Glomerular endothelial cell (primary cell): ENCODE data around the gene GATA6. TPM values are rescaled to one million over a fixed set of nuclear protein-coding genes. Genes with fewer than 3 reads are reported as not detected.
A peak's percentile ranks its signal among the peaks of the same experiment; 100 is the strongest.

ENCODE experiments used
- DNase-seq: peaks from one replicate; pipeline ENCODE4 v3.0.0-alpha.2; 2011; ENCODE audit warnings: low read depth, low spot score; ENCODE audit errors: extremely low read depth
- total RNA-seq: library from RNA; depleted of rRNA; stranded (reverse); fragments of >200 nt; gene quantifications from 2 replicates; pipeline ENCODE4 v1.2.3, GENCODE V29; 2015

GATA6 gene
- 7.0 and 18.1 TPM in 2 replicates for total RNA-seq

GRCh38 chr18:22169011-22169888 lies at the start of gene GATA6:
Gene GATA6 (plus strand): TSS chr18:22169589. CDS start chr18:22171145, 1,556 bp downstream.
- DNase-seq: no peak

DNA sequence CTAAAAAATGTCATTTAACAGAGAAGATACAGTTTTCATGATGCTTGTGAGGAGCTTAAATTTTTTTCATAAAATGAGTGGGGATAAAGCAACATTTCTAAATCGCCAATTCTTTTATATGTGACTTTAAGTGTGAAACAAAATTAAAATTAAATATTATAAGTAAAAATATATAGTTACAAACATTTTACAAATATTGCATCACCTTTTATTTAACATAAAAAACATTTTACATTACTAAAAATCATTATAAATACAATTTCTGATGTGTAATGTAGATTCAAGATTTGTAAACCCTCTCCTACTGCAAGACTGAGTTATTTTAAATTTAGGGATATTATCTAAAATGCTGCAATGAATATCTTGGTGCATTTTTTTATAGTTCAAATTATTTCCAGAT lies 44.4 kb upstream of the GATA6 start:
- no peak for DNase-seq

DNA sequence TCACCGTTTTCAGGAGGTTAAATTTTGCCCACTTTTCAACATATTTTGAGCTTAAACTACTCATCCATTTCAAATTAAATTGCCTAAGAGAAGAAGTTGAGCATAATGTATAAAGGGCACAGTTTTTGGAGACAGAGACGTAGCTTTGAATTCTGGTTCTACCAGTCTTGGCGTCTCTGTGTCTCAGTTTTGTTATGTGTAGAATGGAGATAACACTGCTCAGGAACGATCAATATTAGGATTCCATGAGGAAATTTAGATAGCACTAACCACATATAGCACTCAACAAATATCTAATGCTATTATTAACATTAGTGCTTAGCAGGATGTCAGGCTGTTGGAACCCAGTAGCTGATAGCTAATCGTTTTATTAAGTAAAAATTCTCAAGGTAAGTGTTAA lies 40.4 kb upstream of the GATA6 start:
- no peak for DNase-seq

DNA sequence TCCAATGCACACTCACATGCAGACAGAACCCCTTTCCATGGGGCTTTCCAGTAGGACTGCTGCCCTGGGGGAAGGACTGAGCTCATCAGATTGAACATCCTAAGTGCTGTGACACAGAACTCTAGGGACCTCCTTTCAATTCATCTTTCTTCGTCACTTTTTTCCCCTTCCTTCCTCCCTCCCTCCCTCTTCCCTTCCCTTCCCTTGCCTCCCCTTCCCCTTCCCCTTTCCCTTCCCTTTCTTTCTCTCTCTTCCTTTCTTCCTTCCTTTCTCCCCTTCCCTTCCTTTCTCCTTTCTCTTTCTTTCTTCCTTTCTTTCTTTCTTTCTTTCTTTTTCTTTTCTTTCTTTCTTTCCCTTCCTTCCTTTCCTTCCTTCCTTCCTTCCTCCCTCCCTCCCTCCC lies 39.6 kb upstream of the GATA6 start:
- DNase-seq: no peak

GRCh38 chr18:22132258-22132657 lies 37.1 kb upstream of the GATA6 start:
- DNase-seq: no peak

DNA sequence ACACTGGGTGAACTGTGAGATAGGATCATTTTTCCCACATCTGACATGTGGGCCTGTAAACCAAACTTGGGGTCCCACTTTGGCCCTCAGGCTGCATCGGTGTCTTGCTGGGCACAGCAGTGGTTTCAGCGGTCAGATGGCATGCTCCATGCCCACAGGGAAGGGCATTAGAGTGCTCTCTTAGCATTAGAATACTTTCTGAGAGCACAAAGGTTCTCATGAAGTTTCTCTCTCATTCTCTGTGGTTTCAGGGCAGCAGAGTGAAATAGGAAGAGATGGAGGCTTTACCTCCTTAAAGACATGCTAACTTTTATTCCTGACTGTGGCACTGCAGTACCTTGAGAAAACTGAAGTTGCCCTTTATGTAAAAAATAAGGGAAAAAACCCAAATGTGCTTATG lies 36.6 kb upstream of the GATA6 start:
- DNase-seq: no peak

- peak; percentile 12 for DNase-seq
These were observed 33.0 kb upstream of the GATA6 start for GRCh38 chr18:22136395-22136794.

DNA sequence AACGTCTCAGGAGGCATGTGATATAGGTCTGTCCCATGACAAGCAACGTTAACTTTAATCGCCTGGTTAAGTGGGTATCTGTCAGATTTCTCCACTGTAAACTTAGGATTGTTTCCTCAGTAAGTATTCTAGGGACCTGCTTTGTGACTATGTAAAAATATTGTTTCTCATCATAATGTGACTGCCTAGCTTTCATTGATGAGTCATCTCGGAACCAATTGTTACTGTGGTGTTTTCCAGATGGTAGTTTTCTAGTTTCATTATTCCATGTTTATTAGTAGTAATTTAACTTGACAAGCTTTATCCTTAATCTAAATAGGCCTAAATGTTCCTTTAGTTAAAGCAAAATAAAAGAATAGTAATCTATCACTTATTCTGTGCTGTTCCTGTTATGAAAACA lies 28.2 kb upstream of the GATA6 start:
- no peak for DNase-seq

- no peak for DNase-seq
These were observed 25.7 kb upstream of the GATA6 start for GRCh38 chr18:22143347-22144340.

- DNase-seq: no peak
These were observed 24.2 kb upstream of the GATA6 start for GRCh38 chr18:22145160-22145559.

DNA sequence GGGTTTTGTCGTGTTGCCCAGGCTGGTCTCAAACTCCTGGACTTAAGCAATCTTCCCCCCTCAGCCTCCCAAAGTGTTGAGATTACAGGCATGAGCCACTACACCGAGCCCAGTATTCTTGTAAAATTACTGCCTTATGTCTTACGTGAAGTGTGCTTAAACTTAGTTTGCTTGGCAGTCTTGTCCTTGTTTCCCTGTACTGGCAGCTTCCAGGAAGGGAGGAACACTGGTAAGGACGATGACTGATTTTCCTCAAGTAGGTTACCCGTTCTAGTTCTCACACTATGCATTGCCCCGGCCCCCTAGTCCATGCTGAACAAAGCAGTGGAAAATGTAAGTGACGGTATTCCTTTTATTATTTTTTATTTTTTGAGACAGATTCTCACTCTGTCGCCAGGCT lies 19.7 kb upstream of the GATA6 start:
- no peak for DNase-seq

DNA sequence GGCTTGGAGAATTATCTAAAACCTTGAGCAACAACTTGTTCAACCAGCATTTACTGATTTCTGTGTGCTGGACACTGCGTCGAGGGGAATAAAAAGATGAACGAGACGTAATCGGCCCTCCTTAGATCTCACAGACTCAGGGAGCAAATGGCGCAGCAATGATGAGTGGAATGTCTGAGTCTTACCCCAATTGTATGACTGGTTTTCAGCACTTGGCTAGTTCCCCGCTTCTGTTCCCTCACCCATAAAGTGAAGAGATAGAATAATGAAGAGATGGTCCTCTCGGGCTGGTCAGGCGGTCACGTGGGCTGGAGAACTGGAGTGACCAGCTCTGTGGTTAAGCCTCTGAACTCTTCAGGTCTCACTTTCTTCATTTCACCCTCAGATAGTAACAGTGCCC lies 17.3 kb upstream of the GATA6 start:
- no peak for DNase-seq

- DNase-seq: no peak
These were observed 16.0 kb upstream of the GATA6 start for GRCh38 chr18:22153428-22153827.

DNA sequence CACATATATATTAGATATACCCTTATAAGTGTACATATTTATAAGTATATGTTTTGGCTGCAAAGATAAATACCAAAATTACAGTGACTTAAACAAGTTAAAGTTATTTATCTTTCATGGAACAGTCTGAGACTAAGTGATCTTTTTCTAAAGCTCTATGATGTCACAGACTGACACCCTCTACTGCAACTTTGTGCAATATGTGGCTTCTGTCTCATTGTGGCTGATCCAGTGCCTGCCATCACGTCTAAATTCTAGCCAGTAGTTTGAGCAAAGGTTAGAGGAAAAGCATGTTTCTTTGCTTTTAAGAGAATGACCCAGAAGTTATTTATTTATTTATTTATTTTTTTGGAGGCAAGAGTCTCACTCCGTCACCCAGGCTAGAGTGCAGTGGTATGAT lies 13.8 kb upstream of the GATA6 start:
- DNase-seq: no peak

- no peak for DNase-seq
These were observed 10.4 kb upstream of the GATA6 start for GRCh38 chr18:22159014-22159413.

GRCh38 chr18:22161090-22161489 lies 8.3 kb upstream of the GATA6 start:
- no peak for DNase-seq

- no peak for DNase-seq
These were observed 5.8 kb upstream of the GATA6 start for GRCh38 chr18:22163416-22164161.

DNA sequence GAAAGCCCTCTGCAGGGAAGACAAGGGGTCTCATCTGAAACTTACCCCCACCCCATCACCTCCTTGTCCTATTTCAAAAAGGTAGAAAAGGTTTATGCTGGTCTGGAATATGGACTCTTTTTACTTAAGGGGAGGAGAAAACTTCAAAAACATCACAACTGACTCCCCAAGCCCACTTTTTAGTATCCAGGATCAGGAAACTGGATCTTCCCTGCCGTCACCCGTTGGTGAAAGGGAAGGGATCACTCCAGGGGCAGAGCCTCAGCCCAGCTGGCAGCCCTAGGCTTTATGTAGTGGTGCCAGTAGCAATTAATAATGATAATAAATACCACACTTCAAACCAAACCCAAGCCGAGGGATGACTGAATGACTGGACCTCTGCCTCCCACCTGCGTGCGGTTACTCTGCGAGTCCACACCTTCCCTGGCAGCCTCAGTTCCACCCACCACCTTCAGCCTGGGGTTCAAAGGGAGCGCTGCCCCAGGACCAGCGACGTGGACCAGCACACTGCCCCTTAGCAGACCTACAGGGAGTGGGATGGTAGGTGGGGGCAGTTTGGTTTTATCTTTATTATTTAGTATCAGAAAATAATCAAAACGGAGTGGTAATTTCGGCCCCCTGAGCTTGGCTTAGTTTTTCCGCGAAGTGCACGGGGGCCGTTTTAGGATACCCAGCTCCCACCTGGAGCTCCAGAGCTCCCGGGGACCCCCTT lies 4.9 kb upstream of the GATA6 start:
- no peak for DNase-seq

DNA sequence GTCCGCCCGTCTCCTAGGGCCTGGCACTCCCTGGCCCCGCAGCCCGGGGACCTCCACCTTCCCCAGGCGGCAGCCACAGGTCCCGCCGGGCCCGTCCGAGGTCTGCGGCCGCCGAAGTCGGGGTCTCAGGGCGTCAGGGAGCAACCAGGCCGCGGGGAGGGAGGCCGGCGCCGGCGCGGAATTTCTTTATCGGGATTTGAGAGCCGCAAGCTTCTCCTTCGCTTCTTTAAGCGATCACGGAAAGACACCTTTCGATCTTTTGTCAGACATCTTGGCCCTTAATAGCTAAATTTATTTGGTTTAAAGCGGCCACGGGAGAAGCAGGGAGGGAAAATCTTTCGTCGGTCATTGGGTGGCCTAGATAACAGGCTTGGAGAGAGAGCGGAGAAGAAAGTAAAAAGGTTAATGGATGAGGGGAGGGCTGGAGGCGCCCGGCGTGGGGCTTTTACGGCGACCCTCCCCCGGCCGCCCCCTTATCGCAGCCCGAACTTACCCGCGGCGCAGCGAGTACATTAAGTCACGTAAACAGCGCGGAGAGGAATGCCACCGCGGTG lies 4.3 kb upstream of the GATA6 start:
- DNase-seq: no peak

- no peak for DNase-seq
These were observed 3.8 kb upstream of the GATA6 start for GRCh38 chr18:22165603-22166068.
